B cell (primary cell): ENCODE data around the gene ERC2. TPM values are rescaled to one million over a fixed set of nuclear protein-coding genes. Genes with fewer than 3 reads are reported as not detected.

Experiments
- ATAC-seq: fragments of 200-7000 bp; cut with Tn5 transposase; one replicate; pipeline ENCODE4 v1.10.0; 2021; ENCODE audit warnings: low read depth, mild to moderate bottlenecking, moderate number of reproducible peaks, moderate library complexity
- CTCF ChIA-PET: fragments of 350-600 bp; sonication (Branson Sonifier 250); formaldehyde crosslinking; loops from one replicate; lab custom pipeline; 2021; ENCODE audit warnings: antibody characterized with exemption, inconsistent platforms; lab: Charles Lee
- POLR2A ChIA-PET: fragments of 350-600 bp; sonication (Branson Sonifier 250); formaldehyde crosslinking; loops from one replicate; lab custom pipeline; 2021; ENCODE audit warnings: antibody characterized with exemption; lab: Charles Lee
- DNase-seq: peaks from one replicate; pipeline ENCODE4 v3.0.0; 2013
- H2AFZ ChIP-seq: 2 replicates; pipeline ENCODE4 v1.6.1; 2012; ENCODE audit warnings: mild to moderate bottlenecking, low read depth, low read length; ENCODE audit not compliant: insufficient read depth, poor library complexity, severe bottlenecking
- H3K27ac ChIP-seq, 2 donors: 1 replicate in 1 of 2; 2 replicates in 1 of 2; pipeline ENCODE4 v1.5.1; 2012 to 2013; ENCODE audit warnings: low read length in 2 of 2, mild to moderate bottlenecking in 2 of 2, moderate library complexity in 1 of 2
- H3K27me3 ChIP-seq, 4 experiments: fragments of 200-600 bp in 1 of 4; sonication (generic) in 1 of 4; replicated peaks in 1 of 4; 1 replicate in 2 of 4; 2 replicates in 2 of 4; pipeline versions ENCODE4 v1.6.1 to v1.7.0; 2013 to 2016; ENCODE audit warnings: low read length in 3 of 4, mild to moderate bottlenecking in 2 of 4, mixed read lengths in 1 of 4, moderate library complexity in 1 of 4; ENCODE audit not compliant: insufficient read depth in 4 of 4, control insufficient read depth in 3 of 4; ENCODE audit errors: control extremely low read depth in 1 of 4
- H3K36me3 ChIP-seq, 2 experiments: replicated peaks in 1 of 2; 1 replicate in 1 of 2; 2 replicates in 1 of 2; pipeline versions ENCODE4 v1.6.1 to v1.7.1; 2013; ENCODE audit warnings: low read length in 1 of 2; ENCODE audit not compliant: insufficient read depth in 2 of 2, control insufficient read depth in 1 of 2; ENCODE audit errors: control extremely low read depth in 1 of 2, extremely low read depth in 1 of 2
- H3K4me1 ChIP-seq, 2 donors: fragments of 200-600 bp in 1 of 2; sonication (generic) in 1 of 2; 1 replicate in 1 of 2; 2 replicates in 1 of 2; pipeline versions ENCODE4 v1.5.1 to v1.6.1; 2013 to 2017; ENCODE audit warnings: low read length in 2 of 2; ENCODE audit not compliant: control insufficient read depth in 2 of 2, insufficient read depth in 2 of 2
- H3K4me2 ChIP-seq: replicated peaks from 2 replicates; pipeline ENCODE3; 2012; ENCODE audit warnings: mild to moderate bottlenecking, low read depth, low read length; ENCODE audit not compliant: poor library complexity, severe bottlenecking
- H3K4me3 ChIP-seq, 5 experiments: fragments of 200-600 bp in 1 of 5; sonication (generic) in 1 of 5; 1 replicate in 3 of 5; 2 replicates in 2 of 5; pipeline versions ENCODE4 v1.5.1 to v1.7.0; 2011 to 2016; ENCODE audit warnings: low read length in 4 of 5, mild to moderate bottlenecking in 4 of 5, low read depth in 2 of 5, control low read depth in 1 of 5, moderate library complexity in 1 of 5; ENCODE audit not compliant: insufficient read depth in 1 of 5; ENCODE audit errors: control extremely low read depth in 1 of 5, extremely low read depth in 1 of 5
- H3K79me2 ChIP-seq: fragments of 200-600 bp; sonication (generic); one replicate; pipeline ENCODE4 v1.6.0; 2016; ENCODE audit warnings: low read length; ENCODE audit not compliant: control insufficient read depth, insufficient read depth
- H3K9ac ChIP-seq: fragments of 200-600 bp; sonication (generic); 2 replicates; pipeline ENCODE4 v1.6.1; 2017; ENCODE audit warnings: mild to moderate bottlenecking, low read length, moderate library complexity
- H3K9me3 ChIP-seq, 3 donors: one replicate each; pipeline versions ENCODE4 v1.6.1 to v1.7.1; 2013; ENCODE audit warnings: low read length in 2 of 3; ENCODE audit not compliant: control insufficient read depth in 2 of 3, insufficient read depth in 1 of 3; ENCODE audit errors: control extremely low read depth in 1 of 3
- H4K20me1 ChIP-seq: 2 replicates; pipeline ENCODE4 v1.6.0; 2012; ENCODE audit warnings: mild to moderate bottlenecking, low read length; ENCODE audit not compliant: insufficient read depth, control insufficient read depth, poor library complexity, severe bottlenecking
- H3K27ac Mint-ChIP-seq: one replicate; pipeline ENCODE4 v1.8.0; 2021; ENCODE audit warnings: mixed read lengths
- H3K27me3 Mint-ChIP-seq: one replicate; pipeline ENCODE4 v1.8.0; 2021; ENCODE audit warnings: mixed read lengths
- H3K4me1 Mint-ChIP-seq: one replicate; pipeline ENCODE4 v1.8.0; 2021; ENCODE audit warnings: mixed read lengths
- H3K4me3 Mint-ChIP-seq: one replicate; pipeline ENCODE4 v1.8.0; 2021; ENCODE audit warnings: mixed read lengths
- H3K9me3 Mint-ChIP-seq: one replicate; pipeline ENCODE4 v1.8.0; 2022; ENCODE audit warnings: mixed read lengths; ENCODE audit not compliant: insufficient read depth
- EZH2 ChIP-seq: IDR thresholded peaks from 2 replicates; pipeline ENCODE4 v1.6.1; 2012; ENCODE audit warnings: borderline replicate concordance, low read depth, mild to moderate bottlenecking, moderate library complexity, low read length; ENCODE audit not compliant: insufficient read depth, poor library complexity, severe bottlenecking
- WGBS: methylation state at CpG from one replicate; pipeline ENCODE4 v1.1.5; 2013; ENCODE audit warnings: missing lambda C conversion rate; ENCODE audit not compliant: insufficient coverage; 5-methylcytosine and 5-hydroxymethylcytosine counted together
- intact Hi-C: fragments of 100-400 bp; cut with micrococcal nuclease; formaldehyde crosslinking; loops from one replicate; pipeline ENCODE4 v1.10.0; 2022
- polyA plus RNA-seq: library from polyadenylated mRNA; depleted of rRNA; stranded (reverse); fragments of >200 nt; gene quantifications from 2 replicates; pipeline ENCODE4 v1.2.3, GENCODE V29; 2012
- total RNA-seq, 2 donors: library from RNA; stranded (reverse); fragments of 120-200 nt in 1 of 2; gene quantifications; 1 replicate in 1 of 2; 2 replicates in 1 of 2; pipeline versions ENCODE4 v1.2.3 to v1.2.4, GENCODE V29; 2013 to 2022
- TF ChIP-seq, protein P1 (sequence below): fragments of 200-600 bp; IDR thresholded peaks from one replicate; pipeline ENCODE4 v1.8.0; 2022; ENCODE audit warnings: antibody characterized with exemption, mild to moderate bottlenecking

ERC2 gene
- total and polyA plus RNA-seq, 2 donors (not counting 1 experiment from before 2014, with no cell fraction given): not detected

DNA sequence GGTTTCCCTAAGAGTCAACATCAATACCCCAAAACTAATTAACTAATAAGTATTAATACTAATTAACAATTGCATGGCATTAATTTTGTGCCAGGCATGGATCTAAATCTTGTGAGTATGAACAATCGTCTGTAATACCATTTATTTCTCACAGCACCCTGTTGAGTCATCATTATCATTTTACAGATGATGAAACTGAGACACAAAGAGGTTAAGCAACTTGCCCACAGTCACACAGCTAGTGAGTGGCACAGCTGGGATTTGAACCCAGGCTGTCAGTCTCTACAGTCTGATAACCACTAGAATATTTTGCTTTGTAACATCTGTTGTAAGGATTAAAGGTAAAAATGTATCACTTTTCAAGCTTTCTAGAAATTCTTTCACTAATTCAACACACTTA is 557.7 kb downstream of the ERC2 start:
- no peak overlapping the region for H3K9ac ChIP-seq
- no peak overlapping the region for H2AFZ ChIP-seq
- H3K9me3 Mint-ChIP-seq: no peaks in the 10 kb centered on the region
- H3K27me3 Mint-ChIP-seq: no peaks in the 10 kb centered on the region
- CTCF ChIA-PET: no interaction called here
- no peak for ATAC-seq
- no peak overlapping the region for H3K27ac ChIP-seq
- H3K4me3 ChIP-seq: no peak overlapping the region
- H3K27me3 ChIP-seq: no peaks in the 10 kb centered on the region
- H3K4me1 ChIP-seq: no peaks in the 10 kb centered on the region
- no peaks in the 10 kb centered on the region for H3K79me2 ChIP-seq
- H3K4me3 Mint-ChIP-seq: no peak overlapping the region
- no peaks in the 10 kb centered on the region for H4K20me1 ChIP-seq
- H3K9me3 ChIP-seq: no peaks in the 10 kb centered on the region
- no peaks in the 10 kb centered on the region for H3K4me1 Mint-ChIP-seq
- WGBS: no CpG with 5 or more reads among the region's 1 CpG
- intact Hi-C loops: no loop called here
- H3K36me3 ChIP-seq: no peaks in the 10 kb centered on the region
- no peak overlapping the region for H3K27ac Mint-ChIP-seq
- no peak for TF ChIP-seq EZH2
- TF ChIP-seq, protein P1, sequence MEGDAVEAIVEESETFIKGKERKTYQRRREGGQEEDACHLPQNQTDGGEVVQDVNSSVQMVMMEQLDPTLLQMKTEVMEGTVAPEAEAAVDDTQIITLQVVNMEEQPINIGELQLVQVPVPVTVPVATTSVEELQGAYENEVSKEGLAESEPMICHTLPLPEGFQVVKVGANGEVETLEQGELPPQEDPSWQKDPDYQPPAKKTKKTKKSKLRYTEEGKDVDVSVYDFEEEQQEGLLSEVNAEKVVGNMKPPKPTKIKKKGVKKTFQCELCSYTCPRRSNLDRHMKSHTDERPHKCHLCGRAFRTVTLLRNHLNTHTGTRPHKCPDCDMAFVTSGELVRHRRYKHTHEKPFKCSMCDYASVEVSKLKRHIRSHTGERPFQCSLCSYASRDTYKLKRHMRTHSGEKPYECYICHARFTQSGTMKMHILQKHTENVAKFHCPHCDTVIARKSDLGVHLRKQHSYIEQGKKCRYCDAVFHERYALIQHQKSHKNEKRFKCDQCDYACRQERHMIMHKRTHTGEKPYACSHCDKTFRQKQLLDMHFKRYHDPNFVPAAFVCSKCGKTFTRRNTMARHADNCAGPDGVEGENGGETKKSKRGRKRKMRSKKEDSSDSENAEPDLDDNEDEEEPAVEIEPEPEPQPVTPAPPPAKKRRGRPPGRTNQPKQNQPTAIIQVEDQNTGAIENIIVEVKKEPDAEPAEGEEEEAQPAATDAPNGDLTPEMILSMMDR: no peak
- POLR2A ChIA-PET: no interaction called here
- no peak for DNase-seq
- no peak overlapping the region for H3K4me2 ChIP-seq

DNA sequence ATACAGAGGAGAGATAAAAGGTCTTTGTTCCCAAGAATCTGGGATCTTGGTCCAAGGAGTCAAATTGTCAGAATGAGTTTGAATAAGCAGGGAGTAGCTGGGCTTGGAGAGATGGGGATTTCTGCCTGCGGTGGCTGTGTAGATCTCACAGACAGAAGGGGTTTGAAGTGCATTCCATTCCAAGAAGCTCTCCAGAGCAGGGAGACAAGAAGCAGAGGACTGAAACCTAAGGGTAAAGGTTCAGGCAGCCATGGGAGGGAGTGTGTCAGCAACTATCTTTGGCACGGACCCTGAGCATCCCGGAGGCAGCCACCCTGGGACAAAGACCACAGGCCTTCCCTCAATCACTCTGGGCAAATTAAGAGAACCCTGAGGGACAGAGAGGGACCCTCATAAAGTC is 558.9 kb downstream of the ERC2 start:
- H3K79me2 ChIP-seq: no peaks in the 10 kb centered on the region
- Mint-ChIP-seq H3K9me3 (no peaks in the 10 kb centered on the region), H3K27ac (no peak overlapping the region), H3K4me1 (no peaks in the 10 kb centered on the region), H3K27me3 (no peaks in the 10 kb centered on the region), H3K4me3 (no peak overlapping the region)
- TF ChIP-seq EZH2: no peak
- TF ChIP-seq, protein P1: no peak
- WGBS: 80% methylated on average over 1 of the region's 3 CpGs
- H3K9me3 ChIP-seq: no peaks in the 10 kb centered on the region
- H3K4me3 ChIP-seq: no peak overlapping the region
- ChIA-PET POLR2A (no interaction called here), CTCF (no interaction called here)
- no peaks in the 10 kb centered on the region for H4K20me1 ChIP-seq
- no peaks in the 10 kb centered on the region for H3K4me1 ChIP-seq
- H3K4me2 ChIP-seq: no peak overlapping the region
- no peak overlapping the region for H3K9ac ChIP-seq
- ATAC-seq (no peak), DNase-seq (no peak)
- no peak overlapping the region for H2AFZ ChIP-seq
- H3K27me3 ChIP-seq: no peaks in the 10 kb centered on the region
- intact Hi-C loops: no loop called here
- H3K36me3 ChIP-seq: no peaks in the 10 kb centered on the region
- no peak overlapping the region for H3K27ac ChIP-seq
